GM10266 (cell line): ENCODE results near the gene VPS16.
A peak's percentile ranks its signal among the peaks of the same experiment; 100 is the strongest.

Experiments
- DNase-seq: peaks from one replicate; pipeline ENCODE4 v3.0.0; 2012; ENCODE audit errors: extremely low spot score
- TF ChIP-seq, protein P1 (sequence below): IDR thresholded peaks from 2 replicates; pipeline ENCODE4 v1.5.1; 2012; ENCODE audit warnings: mild to moderate bottlenecking, low read depth; ENCODE audit not compliant: control insufficient read depth, insufficient read depth; ENCODE audit errors: missing control alignments

Gene VPS16

GRCh38 chr20:2817341-2817726, 23.2 kb upstream of the VPS16 start:
- no peak for DNase-seq

GRCh38 chr20:2817891-2818595, 22.5 kb upstream of the VPS16 start:
- TF ChIP-seq, protein P1, sequence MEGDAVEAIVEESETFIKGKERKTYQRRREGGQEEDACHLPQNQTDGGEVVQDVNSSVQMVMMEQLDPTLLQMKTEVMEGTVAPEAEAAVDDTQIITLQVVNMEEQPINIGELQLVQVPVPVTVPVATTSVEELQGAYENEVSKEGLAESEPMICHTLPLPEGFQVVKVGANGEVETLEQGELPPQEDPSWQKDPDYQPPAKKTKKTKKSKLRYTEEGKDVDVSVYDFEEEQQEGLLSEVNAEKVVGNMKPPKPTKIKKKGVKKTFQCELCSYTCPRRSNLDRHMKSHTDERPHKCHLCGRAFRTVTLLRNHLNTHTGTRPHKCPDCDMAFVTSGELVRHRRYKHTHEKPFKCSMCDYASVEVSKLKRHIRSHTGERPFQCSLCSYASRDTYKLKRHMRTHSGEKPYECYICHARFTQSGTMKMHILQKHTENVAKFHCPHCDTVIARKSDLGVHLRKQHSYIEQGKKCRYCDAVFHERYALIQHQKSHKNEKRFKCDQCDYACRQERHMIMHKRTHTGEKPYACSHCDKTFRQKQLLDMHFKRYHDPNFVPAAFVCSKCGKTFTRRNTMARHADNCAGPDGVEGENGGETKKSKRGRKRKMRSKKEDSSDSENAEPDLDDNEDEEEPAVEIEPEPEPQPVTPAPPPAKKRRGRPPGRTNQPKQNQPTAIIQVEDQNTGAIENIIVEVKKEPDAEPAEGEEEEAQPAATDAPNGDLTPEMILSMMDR = no peak
- no peak for DNase-seq

More at GRCh38 chr20:2817341-2817726, 23.2 kb upstream of the VPS16 start:
- TF ChIP-seq, protein P1 = no peak

DNA sequence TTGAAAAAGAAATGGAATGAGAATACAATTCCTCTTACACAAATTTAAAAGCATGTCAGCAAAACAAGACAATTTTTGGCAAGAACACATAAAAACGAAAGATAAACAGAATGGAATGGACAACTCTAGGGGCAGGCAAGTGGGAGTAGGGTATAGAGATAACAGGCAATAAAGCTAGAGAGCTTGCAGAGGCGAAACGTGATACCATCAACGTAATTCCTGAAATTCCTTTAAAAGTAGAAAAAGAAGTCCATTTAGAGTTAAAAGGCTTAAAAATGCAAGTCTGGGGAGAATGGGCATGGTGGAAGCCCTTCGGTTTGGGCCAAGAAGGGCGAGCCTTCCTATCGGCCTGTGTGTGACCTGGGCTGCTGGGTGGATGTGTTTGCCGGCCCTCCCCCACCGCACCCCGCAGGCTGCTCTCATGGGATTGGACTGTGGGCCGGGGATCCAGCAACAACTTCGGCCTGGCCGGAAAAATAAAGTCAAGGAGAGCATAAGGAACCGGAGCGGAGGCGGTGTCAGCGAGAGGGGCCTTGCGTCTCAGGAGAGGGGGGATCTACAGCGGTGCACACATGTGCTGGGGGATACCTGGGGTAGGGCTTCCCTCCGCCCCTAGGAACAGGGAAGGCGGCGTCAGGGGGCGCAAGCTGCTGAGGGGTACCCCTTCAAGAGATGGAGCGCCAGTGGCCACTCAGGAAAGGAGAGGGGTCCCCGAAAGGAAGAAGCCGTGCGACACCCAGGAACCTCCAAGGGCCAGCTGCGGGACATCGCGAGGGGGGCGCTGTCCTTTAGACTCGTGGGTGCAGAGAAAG, 20.3 kb upstream of the VPS16 start:
- TF ChIP-seq, protein P1 = no peak
- no peak for DNase-seq

GRCh38 chr20:2820896-2821869, 19.4 kb upstream of the VPS16 start:
- TF ChIP-seq, protein P1 = no peak
- DNase-seq = no peak

- TF ChIP-seq, protein P1 = no peak
- no peak for DNase-seq
These were observed 18.5 kb upstream of the VPS16 start for GRCh38 chr20:2822073-2822472.

DNA sequence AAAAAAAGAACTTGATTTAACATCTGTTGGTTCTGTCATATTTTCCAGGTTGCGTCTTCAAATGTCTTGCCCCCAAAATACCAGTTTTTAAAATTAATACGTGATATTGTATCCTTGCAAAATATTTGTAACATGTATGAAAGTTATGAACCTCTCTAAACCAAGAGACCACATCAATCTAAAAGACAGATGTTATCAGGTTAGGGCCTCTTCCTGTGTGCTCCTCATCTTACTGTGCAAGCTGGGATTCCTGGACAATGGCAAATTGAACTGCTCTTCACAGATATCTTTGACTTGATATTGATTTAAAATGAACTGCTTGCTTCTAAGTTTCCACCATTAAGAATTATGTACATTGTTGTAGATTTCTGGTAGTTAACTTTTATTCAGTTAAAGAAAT, 14.8 kb upstream of the VPS16 start:
- peak; percentile 28 for DNase-seq
- TF ChIP-seq, protein P1 = no peak

GRCh38 chr20:2826655-2827054, 13.9 kb upstream of the VPS16 start:
- TF ChIP-seq, protein P1 = no peak

More at GRCh38 chr20:2826655-2827054, 13.9 kb upstream of the VPS16 start:
- DNase-seq = no peak
